GM18499 (cell line): ENCODE data around the gene KRT1.

Experiments
- ATAC-seq: cut with Tn5 transposase; IDR thresholded peaks from one replicate; pipeline ENCODE4 v1.9.1; 2021; ENCODE audit warnings: moderate number of reproducible peaks; ENCODE audit not compliant: insufficient read depth, unreplicated experiment

KRT1 gene

GRCh38 chr12:52643233-52644077, 36.8 kb downstream of the KRT1 start:
- no peak for ATAC-seq

- ATAC-seq = no peak
Observed at GRCh38 chr12:52641468-52641867, 38.7 kb downstream of the KRT1 start.

- no peak for ATAC-seq
Observed at GRCh38 chr12:52637299-52637698, 42.9 kb downstream of the KRT1 start.

GRCh38 chr12:52636592-52637258, 43.5 kb downstream of the KRT1 start:
- ATAC-seq = no peak

- ATAC-seq = no peak
Observed at GRCh38 chr12:52636189-52636588, 44.0 kb downstream of the KRT1 start.

- ATAC-seq = no peak
Observed at GRCh38 chr12:52634266-52635056, 45.7 kb downstream of the KRT1 start.

GRCh38 chr12:52633383-52633782, 46.8 kb downstream of the KRT1 start:
- ATAC-seq = no peak

GRCh38 chr12:52632656-52633055, 47.6 kb downstream of the KRT1 start:
- no peak for ATAC-seq

GRCh38 chr12:52631676-52632459, 48.3 kb downstream of the KRT1 start:
- ATAC-seq = no peak

GRCh38 chr12:52631264-52631663, 48.9 kb downstream of the KRT1 start:
- no peak for ATAC-seq

- no peak for ATAC-seq
Observed at GRCh38 chr12:52630599-52631200, 49.5 kb downstream of the KRT1 start.

- ATAC-seq = no peak
Observed at GRCh38 chr12:52630008-52630500, 50.2 kb downstream of the KRT1 start.

GRCh38 chr12:52629281-52630007, 50.8 kb downstream of the KRT1 start:
- no peak for ATAC-seq

GRCh38 chr12:52628841-52629240, 51.4 kb downstream of the KRT1 start:
- no peak for ATAC-seq

- ATAC-seq = no peak
Observed at GRCh38 chr12:52628111-52628507, 52.1 kb downstream of the KRT1 start.

- ATAC-seq = no peak
Observed at GRCh38 chr12:52627395-52628110, 52.7 kb downstream of the KRT1 start.
